HEK293 (cell line): Measurements from ENCODE around the gene TSPEAR.
"Not testable (repeated sequence)": the region's sequence is repeated elsewhere in the genome, so short reads cannot be mapped to it uniquely, and the experiment has no call there.

ENCODE experiments used
- CTCF ChIA-PET: fragments of 350-600 bp; formaldehyde crosslinking; extraction: SDS; loops from one replicate; lab custom pipeline; 2021; ENCODE audit warnings: antibody characterized with exemption; lab: Yijun Ruan, JAX
- POLR2A ChIA-PET: fragments of 300-600 bp; formaldehyde crosslinking; extraction: SDS; loops from one replicate; lab custom pipeline; 2020; ENCODE audit warnings: antibody characterized with exemption, inconsistent platforms; lab: Yijun Ruan, JAX
- H3K27ac ChIP-seq: fragments of 200-500 bp; sonication (Bioruptor generic); 2 replicates; pipeline ENCODE4 v1.5.1; 2014; ENCODE audit warnings: low read depth, low read length, control low read depth, inconsistent platforms; ENCODE audit errors: extremely low read depth
- H3K36me3 ChIP-seq, 2 experiments: fragments of 200-500 bp in 1 of 2; sonication (Bioruptor generic) in 1 of 2; 1 replicate in 1 of 2; 2 replicates in 1 of 2; pipeline ENCODE4 v1.5.1; 2014 to 2017; ENCODE audit warnings: inconsistent platforms in 2 of 2, low read length in 2 of 2; ENCODE audit not compliant: control insufficient read depth in 2 of 2, insufficient read depth in 1 of 2
- H3K4me1 ChIP-seq: fragments of 200-500 bp; sonication (Bioruptor generic); 2 replicates; pipeline ENCODE4 v1.5.1; 2014; ENCODE audit warnings: mild to moderate bottlenecking, low read length, inconsistent platforms; ENCODE audit not compliant: control insufficient read depth, insufficient read depth
- H3K4me3 ChIP-seq: 2 replicates; pipeline ENCODE4 v1.5.1; 2011; ENCODE audit warnings: low read depth, mild to moderate bottlenecking, control low read depth, low read length, moderate library complexity
- H3K9me3 ChIP-seq: fragments of 200-500 bp; sonication (Bioruptor generic); 2 replicates; pipeline ENCODE4 v1.5.1; 2014; ENCODE audit warnings: low read depth, low read length, inconsistent platforms; ENCODE audit not compliant: control insufficient read depth, insufficient read depth
- BCL11A ChIP-seq: fragments of 450-650 bp; formaldehyde crosslinking; IDR thresholded peaks from 2 replicates; pipeline ENCODE4 v1.5.1; 2016; ENCODE audit warnings: low read depth, missing biosample characterization, missing genetic modification characterization
- BCL11B ChIP-seq: fragments of 450-650 bp; formaldehyde crosslinking; IDR thresholded peaks from 2 replicates; pipeline ENCODE4 v1.5.1; 2016; ENCODE audit warnings: low read depth, missing biosample characterization, missing genetic modification characterization
- FEZF1 ChIP-seq: fragments of 450-650 bp; formaldehyde crosslinking; IDR thresholded peaks from 2 replicates; pipeline ENCODE4 v1.5.1; 2016; ENCODE audit warnings: missing biosample characterization, missing genetic modification characterization
- GLI4 ChIP-seq: fragments of 450-650 bp; formaldehyde crosslinking; IDR thresholded peaks from 2 replicates; pipeline ENCODE4 v1.5.1; 2016; ENCODE audit warnings: missing biosample characterization, missing genetic modification characterization
- KLF1 ChIP-seq: fragments of 450-650 bp; formaldehyde crosslinking; IDR thresholded peaks from 2 replicates; pipeline ENCODE4 v1.5.1; 2016; ENCODE audit warnings: missing biosample characterization, missing genetic modification characterization
- KLF10 ChIP-seq: fragments of 450-650 bp; IDR thresholded peaks from 2 replicates; pipeline ENCODE4 v1.5.1; 2018; ENCODE audit warnings: missing biosample characterization, mild to moderate bottlenecking, missing genetic modification characterization
- KLF7 ChIP-seq: fragments of 450-650 bp; formaldehyde crosslinking; IDR thresholded peaks from 2 replicates; pipeline ENCODE4 v1.5.1; 2016; ENCODE audit warnings: missing biosample characterization, missing genetic modification characterization, borderline replicate concordance
- SCRT2 ChIP-seq: fragments of 450-650 bp; formaldehyde crosslinking; IDR thresholded peaks from 2 replicates; pipeline ENCODE4 v1.5.1; 2016; ENCODE audit warnings: missing biosample characterization, missing genetic modification characterization
- ZFHX2 ChIP-seq: fragments of 450-650 bp; formaldehyde crosslinking; conservative IDR thresholded peaks from 2 replicates; pipeline ENCODE4 v1.5.1; 2016; ENCODE audit warnings: missing biosample characterization, missing genetic modification characterization
- ZFP3 ChIP-seq: fragments of 450-650 bp; formaldehyde crosslinking; IDR thresholded peaks from 2 replicates; pipeline ENCODE4 v1.5.1; 2016; ENCODE audit warnings: low read depth, missing biosample characterization, missing genetic modification characterization
- ZIC2 ChIP-seq: fragments of 450-650 bp; formaldehyde crosslinking; IDR thresholded peaks from 2 replicates; pipeline ENCODE4 v1.5.1; 2016; ENCODE audit warnings: missing biosample characterization, missing genetic modification characterization
- ZNF148 ChIP-seq: fragments of 450-650 bp; formaldehyde crosslinking; IDR thresholded peaks from 2 replicates; pipeline ENCODE4 v1.5.0; 2017; ENCODE audit warnings: missing biosample characterization, missing genetic modification characterization, borderline replicate concordance
- ZNF157 ChIP-seq: fragments of 450-650 bp; formaldehyde crosslinking; IDR thresholded peaks from 2 replicates; pipeline ENCODE4 v1.5.1; 2016; ENCODE audit warnings: missing biosample characterization, missing genetic modification characterization
- ZNF221 ChIP-seq: fragments of 450-650 bp; formaldehyde crosslinking; IDR thresholded peaks from 2 replicates; pipeline ENCODE4 v1.5.1; 2017; ENCODE audit warnings: missing biosample characterization, missing genetic modification characterization, borderline replicate concordance
- ZNF26 ChIP-seq: fragments of 450-650 bp; formaldehyde crosslinking; IDR thresholded peaks from 2 replicates; pipeline ENCODE4 v1.5.1; 2016; ENCODE audit warnings: missing biosample characterization, missing genetic modification characterization
- ZNF423 ChIP-seq: fragments of 450-650 bp; formaldehyde crosslinking; IDR thresholded peaks from 2 replicates; pipeline ENCODE4 v1.5.1; 2016; ENCODE audit warnings: missing biosample characterization, missing genetic modification characterization
- ZNF510 ChIP-seq: fragments of 450-650 bp; formaldehyde crosslinking; IDR thresholded peaks from 2 replicates; pipeline ENCODE4 v1.5.1; 2018; ENCODE audit warnings: mild to moderate bottlenecking, missing genetic modification characterization, missing biosample characterization; ENCODE audit not compliant: insufficient replicate concordance
- ZNF529 ChIP-seq: fragments of 450-650 bp; formaldehyde crosslinking; IDR thresholded peaks from 2 replicates; pipeline ENCODE4 v1.5.1; 2017; ENCODE audit warnings: missing genetic modification characterization, missing biosample characterization; ENCODE audit not compliant: insufficient replicate concordance
- ZNF558 ChIP-seq: fragments of 450-650 bp; formaldehyde crosslinking; IDR thresholded peaks from 2 replicates; pipeline ENCODE4 v1.5.1; 2016; ENCODE audit warnings: missing biosample characterization, missing genetic modification characterization
- ZNF571 ChIP-seq: fragments of 450-650 bp; formaldehyde crosslinking; IDR thresholded peaks from 2 replicates; pipeline ENCODE4 v1.5.0; 2017; ENCODE audit warnings: missing biosample characterization, missing genetic modification characterization
- ZNF596 ChIP-seq: fragments of 450-650 bp; IDR thresholded peaks from 2 replicates; pipeline ENCODE4 v1.5.0; 2018; ENCODE audit warnings: missing biosample characterization, mild to moderate bottlenecking, missing genetic modification characterization, moderate library complexity
- ZNF785 ChIP-seq: fragments of 450-650 bp; formaldehyde crosslinking; IDR thresholded peaks from 2 replicates; pipeline ENCODE4 v1.5.1; 2016; ENCODE audit warnings: missing biosample characterization, missing genetic modification characterization
- ZSCAN16 ChIP-seq: fragments of 450-650 bp; formaldehyde crosslinking; IDR thresholded peaks from 2 replicates; pipeline ENCODE4 v1.5.1; 2016; ENCODE audit warnings: missing biosample characterization, missing genetic modification characterization
- TF ChIP-seq, protein P1 (sequence below): fragments of 450-650 bp; IDR thresholded peaks from 2 replicates; pipeline ENCODE4 v1.5.1; 2018; ENCODE audit warnings: missing biosample characterization, missing genetic modification characterization

TSPEAR gene

DNA sequence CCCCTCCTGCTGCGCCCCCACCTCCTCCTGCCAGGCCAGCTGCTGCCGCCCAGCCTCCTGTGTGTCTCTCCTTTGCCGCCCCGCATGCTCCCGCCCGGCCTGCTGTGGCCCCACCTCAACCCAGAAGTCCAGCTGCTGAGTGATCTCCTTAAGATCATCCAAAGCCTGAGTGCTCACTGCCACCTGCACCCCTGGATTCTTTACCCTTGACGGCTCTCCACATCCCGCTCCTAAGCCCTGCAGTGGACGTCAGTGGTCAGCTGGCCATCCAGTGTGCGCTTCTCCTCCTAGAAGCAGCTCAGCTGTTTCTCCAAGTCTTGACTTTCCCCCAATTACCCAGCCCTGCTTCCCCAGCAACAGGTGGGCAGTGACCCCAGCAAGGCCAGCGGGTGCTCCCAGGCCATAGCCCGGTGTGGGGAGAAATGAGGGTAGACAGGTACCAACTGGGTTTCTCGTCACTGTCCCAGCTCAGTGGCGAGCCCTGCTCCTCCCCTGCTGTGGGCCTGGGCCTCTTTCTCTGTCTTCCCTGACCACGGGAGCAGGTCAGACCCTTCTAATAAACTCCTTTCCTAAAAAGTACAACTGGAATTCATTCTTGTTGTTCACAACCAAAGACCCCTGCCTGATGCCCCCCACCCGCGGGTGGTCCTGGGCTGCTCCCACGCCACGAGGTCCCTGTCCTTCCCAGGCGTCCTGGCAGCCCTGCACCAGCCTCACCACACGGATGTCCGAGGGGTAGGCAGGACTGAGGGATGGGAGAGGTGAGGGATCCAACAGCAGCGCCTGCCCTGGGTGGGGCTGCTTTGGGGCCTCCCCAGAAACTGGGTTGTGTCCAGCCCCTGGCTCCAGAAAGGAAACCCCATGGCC, 109.5 kb downstream of the TSPEAR start:
- Histone ChIP-seq H3K4me1 (no peaks in the 10 kb centered on the region), H3K27ac (no peak overlapping the region), H3K4me3 (no peak overlapping the region), H3K36me3 (no peaks in the 10 kb centered on the region), H3K9me3 (no peaks in the 10 kb centered on the region)
- CTCF ChIA-PET, result no interaction called here
- no peak for TF ChIP-seq ZNF157 (tag by site-specific recombination)
- no peak for TF ChIP-seq BCL11B
- TF ChIP-seq ZNF558 (tag by site-specific recombination), result no peak
- no peak for TF ChIP-seq ZNF26
- TF ChIP-seq KLF10 (tag by site-specific recombination), result no peak
- no peak for TF ChIP-seq ZNF423 (tag by site-specific recombination)
- no peak for TF ChIP-seq GLI4 (tag by site-specific recombination)
- no peak for TF ChIP-seq ZNF785
- TF ChIP-seq KLF7 (tag by site-specific recombination), result no peak
- TF ChIP-seq ZNF571 (tag by site-specific recombination), result no peak
- TF ChIP-seq FEZF1 (tag by site-specific recombination), result no peak
- no peak for TF ChIP-seq ZSCAN16 (tag by site-specific recombination)
- TF ChIP-seq KLF1 (tag by site-specific recombination), result peak; percentile 44; the same call in 1 of the 2 replicates
- TF ChIP-seq ZNF221, result no peak
- TF ChIP-seq ZIC2 (tag by site-specific recombination), result 0 out of 2 replicates have a peak, but pooled peaks have one; percentile 16
- TF ChIP-seq, protein P1, sequence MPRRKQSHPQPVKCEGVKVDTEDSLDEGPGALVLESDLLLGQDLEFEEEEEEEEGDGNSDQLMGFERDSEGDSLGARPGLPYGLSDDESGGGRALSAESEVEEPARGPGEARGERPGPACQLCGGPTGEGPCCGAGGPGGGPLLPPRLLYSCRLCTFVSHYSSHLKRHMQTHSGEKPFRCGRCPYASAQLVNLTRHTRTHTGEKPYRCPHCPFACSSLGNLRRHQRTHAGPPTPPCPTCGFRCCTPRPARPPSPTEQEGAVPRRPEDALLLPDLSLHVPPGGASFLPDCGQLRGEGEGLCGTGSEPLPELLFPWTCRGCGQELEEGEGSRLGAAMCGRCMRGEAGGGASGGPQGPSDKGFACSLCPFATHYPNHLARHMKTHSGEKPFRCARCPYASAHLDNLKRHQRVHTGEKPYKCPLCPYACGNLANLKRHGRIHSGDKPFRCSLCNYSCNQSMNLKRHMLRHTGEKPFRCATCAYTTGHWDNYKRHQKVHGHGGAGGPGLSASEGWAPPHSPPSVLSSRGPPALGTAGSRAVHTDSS (tag by site-specific recombination), result no peak
- TF ChIP-seq ZNF510 (tag by site-specific recombination), result no peak
- no peak for TF ChIP-seq ZNF529 (tag by site-specific recombination)
- no peak for TF ChIP-seq BCL11A (tag by site-specific recombination)
- TF ChIP-seq ZNF148 (tag by site-specific recombination), result no peak
- TF ChIP-seq ZNF596 (tag by site-specific recombination), result no peak
- TF ChIP-seq ZFP3 (tag by site-specific recombination), result no peak
- peak; percentile 89 for TF ChIP-seq SCRT2 (tag by site-specific recombination)
- no peak for TF ChIP-seq ZFHX2 (tag by site-specific recombination)
- POLR2A ChIA-PET, result no interaction called here

DNA sequence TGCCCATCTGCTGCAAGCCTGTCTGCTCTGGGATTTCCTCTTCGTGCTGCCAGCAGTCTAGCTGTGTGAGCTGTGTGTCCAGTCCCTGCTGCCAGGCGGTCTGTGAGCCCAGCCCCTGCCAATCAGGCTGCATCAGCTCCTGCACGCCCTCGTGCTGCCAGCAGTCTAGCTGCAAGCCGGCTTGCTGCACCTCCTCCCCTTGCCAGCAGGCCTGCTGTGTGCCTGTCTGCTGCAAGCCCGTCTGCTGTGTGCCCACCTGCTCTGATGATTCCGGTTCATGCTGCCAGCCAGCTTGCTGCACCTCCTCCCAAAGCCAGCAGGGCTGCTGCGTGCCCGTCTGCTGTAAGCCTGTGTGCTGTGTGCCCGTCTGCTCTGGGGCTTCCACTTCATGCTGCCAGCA, 110.3 kb downstream of the TSPEAR start:
- H3K4me3 ChIP-seq, H3K27ac ChIP-seq, POLR2A ChIA-PET, H3K9me3 ChIP-seq, H3K4me1 ChIP-seq, CTCF ChIA-PET, H3K36me3 ChIP-seq: not testable (repeated sequence)

DNA sequence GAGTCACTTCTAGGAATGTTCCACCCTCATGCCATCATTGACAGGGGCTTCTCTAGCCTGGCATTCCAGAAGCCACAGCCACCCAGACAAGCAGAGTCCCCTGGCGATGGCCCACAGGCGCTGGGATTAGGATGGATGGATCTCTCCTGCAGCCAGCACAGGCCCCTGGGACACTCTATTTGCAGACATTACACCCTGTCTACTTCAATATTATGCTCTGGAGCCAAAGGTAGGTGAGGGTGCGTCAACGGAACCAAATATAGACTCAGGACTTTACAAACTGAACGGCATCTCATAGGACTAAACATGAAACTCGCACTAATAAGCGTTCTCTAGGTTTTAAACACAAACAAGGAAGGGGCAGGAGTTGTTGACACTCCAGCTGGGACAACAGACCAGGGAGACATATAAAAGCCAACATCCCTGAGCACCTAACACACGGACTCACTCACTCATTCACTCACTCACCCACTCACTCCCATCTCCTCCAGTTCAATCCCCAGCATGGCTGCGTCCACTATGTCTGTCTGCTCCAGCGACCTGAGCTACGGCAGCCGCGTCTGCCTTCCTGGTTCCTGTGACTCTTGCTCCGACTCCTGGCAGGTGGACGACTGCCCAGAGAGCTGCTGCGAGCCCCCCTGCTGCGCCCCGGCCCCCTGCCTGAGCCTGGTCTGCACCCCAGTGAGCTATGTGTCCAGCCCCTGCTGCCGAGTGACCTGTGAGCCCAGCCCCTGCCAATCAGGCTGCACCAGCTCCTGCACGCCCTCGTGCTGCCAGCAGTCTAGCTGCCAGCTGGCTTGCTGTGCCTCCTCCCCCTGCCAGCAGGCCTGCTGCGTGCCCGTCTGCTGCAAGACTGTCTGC, 111.0 kb downstream of the TSPEAR start, which contains the start of gene KRTAP10-7:
Gene KRTAP10-7 (plus strand): TSS at position 480 of the 861 bp plus-strand sequence. CDS start 25 bp downstream, at position 505.
- POLR2A ChIA-PET, H3K9me3 ChIP-seq, H3K4me3 ChIP-seq, H3K4me1 ChIP-seq, H3K36me3 ChIP-seq, H3K27ac ChIP-seq: not testable (repeated sequence)
- CTCF ChIA-PET, result interaction anchor here (0.5 to 0.6 kb wide), 2 partner anchors 525 to 1143 kb away, joined by 3 read pairs; no protein-coding TSS in a partner anchor
